Astrocyte (in vitro differentiated cells and primary cell): ENCODE measurements around the gene MYO3B.

Experiments
- CTCF ChIP-seq: IDR thresholded peaks from 2 replicates; pipeline ENCODE4 v1.5.1; 2011; ENCODE audit warnings: low read depth, mild to moderate bottlenecking, inconsistent platforms, low read length, moderate library complexity; ENCODE audit not compliant: insufficient read depth
- EZH2 ChIP-seq: IDR thresholded peaks from 2 replicates; pipeline ENCODE4 v1.6.1; 2012; ENCODE audit warnings: mild to moderate bottlenecking, low read length, inconsistent platforms; ENCODE audit not compliant: insufficient read depth

- no peak for TF ChIP-seq CTCF
- no peak for TF ChIP-seq EZH2
Observed at GRCh38 chr2:170486730-170487129, 308.8 kb downstream of the MYO3B start.
